RWPE1 (cell line): Measurements from ENCODE around the gene TP53TG3F.
"Not testable (repeated sequence)": the region's sequence is repeated elsewhere in the genome, so short reads cannot be mapped to it uniquely, and the experiment has no call there.

Experiments
- CTCF ChIA-PET: fragments of 350-600 bp; sonication (Branson Sonifier 250); formaldehyde crosslinking; extraction: SDS; loops from one replicate; lab custom pipeline; 2021; lab: Yijun Ruan, JAX
- POLR2A ChIA-PET: fragments of 400-600 bp; formaldehyde crosslinking; extraction: SDS; loops from one replicate; lab custom pipeline; 2020; ENCODE audit warnings: antibody characterized with exemption; ENCODE audit not compliant: low non-redundant PET; lab: Yijun Ruan, JAX
- DNase-seq: peaks from one replicate; pipeline ENCODE4 v3.0.0; 2012; ENCODE audit warnings: low spot score
- H3K27ac ChIP-seq: fragments of 450-650 bp; 2 replicates; pipeline ENCODE4 v1.5.1; 2017

The TP53TG3F gene

GRCh38 chr16:33459312-33459711 lies at the start of gene TP53TG3F:
Gene TP53TG3F (plus strand): TSS chr16:33459612. CDS start chr16:33459680, 68 bp downstream.
- POLR2A ChIA-PET, DNase-seq, CTCF ChIA-PET, H3K27ac ChIP-seq: not testable (repeated sequence)

- CTCF ChIA-PET, DNase-seq, H3K27ac ChIP-seq, POLR2A ChIA-PET: not testable (repeated sequence)
These were observed 32.2 kb downstream of the TP53TG3F start for GRCh38 chr16:33491611-33492010.

GRCh38 chr16:33507231-33507630 lies 47.8 kb downstream of the TP53TG3F start:
- DNase-seq, POLR2A ChIA-PET, H3K27ac ChIP-seq, CTCF ChIA-PET: not testable (repeated sequence)

GRCh38 chr16:33509070-33509469 lies 49.7 kb downstream of the TP53TG3F start:
- POLR2A ChIA-PET, CTCF ChIA-PET, H3K27ac ChIP-seq, DNase-seq: not testable (repeated sequence)

- H3K27ac ChIP-seq, POLR2A ChIA-PET, DNase-seq, CTCF ChIA-PET: not testable (repeated sequence)
These were observed 50.5 kb downstream of the TP53TG3F start for GRCh38 chr16:33509906-33510305.
